GM20000 (cell line): ENCODE data around the gene REPS1.

ENCODE experiments used
- DNase-seq: peaks from one replicate; pipeline ENCODE4 v3.0.0; 2012; ENCODE audit warnings: low spot score
- CTCF ChIP-seq: IDR thresholded peaks from 2 replicates; pipeline ENCODE4 v1.5.1; 2012; ENCODE audit warnings: mild to moderate bottlenecking, control low read depth; ENCODE audit errors: extremely low read depth, missing control alignments

Gene REPS1

GRCh38 chr6:139011980-139012379 is 23.9 kb upstream of the REPS1 start:
- no peak for DNase-seq
- TF ChIP-seq CTCF = no peak

- TF ChIP-seq CTCF = no peak
- no peak for DNase-seq
These were observed 22.6 kb upstream of the REPS1 start for GRCh38 chr6:139010674-139011073.

- TF ChIP-seq CTCF = no peak
- DNase-seq = no peak
These were observed 20.1 kb upstream of the REPS1 start for GRCh38 chr6:139008117-139008516.

GRCh38 chr6:139007428-139007827 is 19.4 kb upstream of the REPS1 start:
- DNase-seq = no peak
- no peak for TF ChIP-seq CTCF

- DNase-seq = no peak
- TF ChIP-seq CTCF = no peak
These were observed 18.4 kb upstream of the REPS1 start for GRCh38 chr6:139006477-139006876.

GRCh38 chr6:139003751-139004150 is 15.7 kb upstream of the REPS1 start:
- no peak for TF ChIP-seq CTCF
- no peak for DNase-seq

- DNase-seq = no peak
- no peak for TF ChIP-seq CTCF
These were observed 12.1 kb upstream of the REPS1 start for GRCh38 chr6:138999949-139000725.
